GM12892 (cell line): Measurements from ENCODE around the gene TTC27.

ENCODE experiments used
- POLR2A ChIP-seq: IDR thresholded peaks from 2 replicates; pipeline ENCODE4 v1.6.1; 2011; ENCODE audit warnings: low read depth, low read length, control low read depth
- POLR2AphosphoS5 ChIP-seq: IDR thresholded peaks from 2 replicates; pipeline ENCODE4 v1.6.1; 2011; ENCODE audit warnings: low read depth, low read length, control low read depth
- TAF1 ChIP-seq: IDR thresholded peaks from 2 replicates; pipeline ENCODE4 v1.6.1; 2011; ENCODE audit warnings: low read depth, mild to moderate bottlenecking, control low read depth, low read length, borderline replicate concordance

- TF ChIP-seq POLR2A (no peak), POLR2AphosphoS5 (no peak), TAF1 (no peak)
These were observed 130.4 kb downstream of the TTC27 start for GRCh38 chr2:32758232-32758631.
